Loucy (cell line): ENCODE measurements around the gene BPIFB3.

Experiments used
- EZH2phosphoT487 ChIP-seq: fragments of 200-600 bp; IDR thresholded peaks from 2 replicates; pipeline ENCODE4 v1.6.1; 2018; ENCODE audit warnings: antibody characterized with exemption, mild to moderate bottlenecking, moderate library complexity, borderline replicate concordance
- TF ChIP-seq, protein P1 (sequence below): fragments of 200-600 bp; sonication (generic); conservative IDR thresholded peaks from 2 replicates; pipeline ENCODE4 v1.5.1; 2014; ENCODE audit warnings: mild to moderate bottlenecking, antibody characterized with exemption, low read length

DNA sequence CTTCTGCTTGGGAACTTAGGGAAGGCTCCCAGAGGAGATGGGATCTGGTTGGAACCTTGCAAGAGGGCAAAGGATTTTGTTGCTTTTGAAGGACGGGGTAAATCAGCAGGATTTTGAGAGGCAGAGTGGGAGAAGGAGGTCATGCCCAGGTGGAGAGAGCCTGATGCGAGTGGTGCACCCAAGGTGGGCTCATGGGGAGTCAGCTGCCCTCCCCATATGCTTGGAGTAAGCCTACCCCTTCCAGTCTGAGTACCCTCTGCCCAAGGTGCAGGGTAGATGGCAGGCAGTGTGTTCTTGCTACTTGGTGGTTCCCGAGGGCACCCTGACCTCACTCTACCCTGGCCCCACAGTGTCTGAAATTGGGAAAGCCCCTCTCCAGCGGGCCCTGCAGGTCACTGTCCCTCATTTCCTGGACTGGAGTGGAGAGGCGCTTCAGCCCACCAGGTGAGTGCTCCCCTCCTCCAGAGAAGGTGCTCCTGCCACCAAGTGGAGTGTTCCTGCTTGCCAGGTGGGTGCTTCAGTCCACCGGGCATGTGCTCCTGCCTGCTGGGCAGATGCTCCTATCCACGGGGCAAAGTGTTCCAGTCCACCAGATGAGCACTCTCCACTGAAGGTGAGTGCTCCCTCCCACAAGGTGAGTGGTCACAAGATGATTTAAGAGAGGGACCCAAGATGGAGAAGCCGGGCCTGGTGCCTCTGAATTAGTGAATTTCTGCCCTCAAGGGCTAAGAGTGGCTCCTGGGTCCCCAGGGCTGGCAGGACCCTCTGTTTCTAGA lies 42.8 kb upstream of the BPIFB3 start:
- TF ChIP-seq, protein P1, sequence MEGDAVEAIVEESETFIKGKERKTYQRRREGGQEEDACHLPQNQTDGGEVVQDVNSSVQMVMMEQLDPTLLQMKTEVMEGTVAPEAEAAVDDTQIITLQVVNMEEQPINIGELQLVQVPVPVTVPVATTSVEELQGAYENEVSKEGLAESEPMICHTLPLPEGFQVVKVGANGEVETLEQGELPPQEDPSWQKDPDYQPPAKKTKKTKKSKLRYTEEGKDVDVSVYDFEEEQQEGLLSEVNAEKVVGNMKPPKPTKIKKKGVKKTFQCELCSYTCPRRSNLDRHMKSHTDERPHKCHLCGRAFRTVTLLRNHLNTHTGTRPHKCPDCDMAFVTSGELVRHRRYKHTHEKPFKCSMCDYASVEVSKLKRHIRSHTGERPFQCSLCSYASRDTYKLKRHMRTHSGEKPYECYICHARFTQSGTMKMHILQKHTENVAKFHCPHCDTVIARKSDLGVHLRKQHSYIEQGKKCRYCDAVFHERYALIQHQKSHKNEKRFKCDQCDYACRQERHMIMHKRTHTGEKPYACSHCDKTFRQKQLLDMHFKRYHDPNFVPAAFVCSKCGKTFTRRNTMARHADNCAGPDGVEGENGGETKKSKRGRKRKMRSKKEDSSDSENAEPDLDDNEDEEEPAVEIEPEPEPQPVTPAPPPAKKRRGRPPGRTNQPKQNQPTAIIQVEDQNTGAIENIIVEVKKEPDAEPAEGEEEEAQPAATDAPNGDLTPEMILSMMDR = no peak
- no peak for TF ChIP-seq EZH2phosphoT487
